ENCODE measurements around the gene CALHM1.

DNA sequence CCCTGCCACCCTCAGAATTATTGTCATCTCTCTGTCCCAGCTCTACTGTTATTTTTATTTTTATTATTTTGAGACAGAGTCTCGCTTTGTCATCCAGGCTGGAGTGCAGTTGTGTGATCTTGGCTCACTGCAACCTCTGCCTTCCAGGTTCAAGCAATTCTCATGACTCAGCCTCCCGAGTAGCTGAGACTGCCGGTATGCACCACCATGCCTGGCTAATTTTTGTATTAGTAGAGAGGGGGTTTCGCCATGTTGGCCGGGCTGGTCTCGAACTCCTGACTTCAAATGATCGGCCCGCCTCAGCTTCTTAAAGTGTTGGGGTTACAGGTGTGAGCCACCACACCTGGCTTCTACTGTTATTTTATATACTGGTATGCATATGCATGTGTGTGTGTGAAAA is 17.5 kb downstream of the CALHM1 start:
- TF ChIP-seq ELF4 (IDR thresholded peaks at IDR 0.05), result no peak
- no peak for TF ChIP-seq SP1 (IDR thresholded peaks at IDR 0.05)
- no peak for TF ChIP-seq ZNF384 (IDR thresholded peaks at IDR 0.05)
